A673 (cell line): ENCODE results near the gene ALDH1L1. TPM values are rescaled to one million over a fixed set of nuclear protein-coding genes. Genes with fewer than 3 reads are reported as not detected.

ENCODE experiments used
- BruUV-seq: library from RNA; stranded (reverse); fragments of 400-500 nt; replicated peaks from 2 replicates; lab custom pipeline; 2021; lab: Mats Ljungman, UMichigan
- CTCF ChIA-PET: fragments of 300-600 bp; sonication (Branson Sonifier 250); formaldehyde crosslinking; loops from one replicate; lab custom pipeline; 2022; ENCODE audit warnings: antibody characterized with exemption; lab: Charles Lee
- POLR2A ChIA-PET: fragments of 300-600 bp; sonication (Branson Sonifier 250); formaldehyde crosslinking; loops from one replicate; lab custom pipeline; 2022; ENCODE audit warnings: antibody characterized with exemption; ENCODE audit not compliant: low non-redundant PET; lab: Charles Lee
- DNase-seq: peaks from one replicate; pipeline ENCODE4 v3.0.0-alpha.2; 2015; ENCODE audit warnings: low spot score
- H3K27ac ChIP-seq: fragments of 200-600 bp; sonication (generic); 2 replicates; pipeline ENCODE4 v1.5.1; 2016; ENCODE audit warnings: mixed run types, low read depth, mild to moderate bottlenecking, mixed read lengths, antibody characterized with exemption, low read length; ENCODE audit not compliant: poor library complexity, severe bottlenecking
- H3K27me3 ChIP-seq: fragments of 200-600 bp; sonication (generic); replicated peaks from 2 replicates; pipeline ENCODE4 v1.6.1; 2017; ENCODE audit warnings: mixed run types, low read depth, mild to moderate bottlenecking, mixed read lengths, antibody characterized with exemption, low read length; ENCODE audit not compliant: insufficient read depth, poor library complexity
- H3K36me3 ChIP-seq: fragments of 200-600 bp; sonication (generic); 2 replicates; pipeline ENCODE4 v1.6.1; 2016; ENCODE audit warnings: mixed run types, mild to moderate bottlenecking, mixed read lengths, antibody characterized with exemption, low read length; ENCODE audit not compliant: insufficient read depth, poor library complexity, severe bottlenecking
- H3K4me1 ChIP-seq: fragments of 200-600 bp; sonication (generic); 2 replicates; pipeline ENCODE4 v1.6.1; 2017; ENCODE audit warnings: mixed run types, mild to moderate bottlenecking, mixed read lengths, antibody characterized with exemption, low read length; ENCODE audit not compliant: insufficient read depth, poor library complexity, severe bottlenecking
- H3K4me3 ChIP-seq: fragments of 200-600 bp; sonication (generic); 2 replicates; pipeline ENCODE4 v1.5.1; 2016; ENCODE audit warnings: low read depth, mixed run types, mild to moderate bottlenecking, mixed read lengths, low read length; ENCODE audit not compliant: poor library complexity, severe bottlenecking
- H3K9me3 ChIP-seq: fragments of 200-600 bp; sonication (generic); 2 replicates; pipeline ENCODE4 v1.6.1; 2016; ENCODE audit warnings: mixed run types, low read depth, mild to moderate bottlenecking, mixed read lengths, antibody characterized with exemption, low read length; ENCODE audit not compliant: poor library complexity, severe bottlenecking
- CTCF ChIP-seq: fragments of 300-800, 200-600 bp; sonication (generic); conservative IDR thresholded peaks from 2 replicates; pipeline ENCODE4 v1.5.1; 2017; ENCODE audit warnings: low read depth, mild to moderate bottlenecking, antibody characterized with exemption, low read length, moderate library complexity, mixed read lengths
- EZH2 ChIP-seq: fragments of 200-600 bp; sonication (generic); IDR thresholded peaks from 2 replicates; pipeline ENCODE4 v1.6.1; 2017; ENCODE audit warnings: borderline replicate concordance, low read depth, mild to moderate bottlenecking, mixed read lengths, antibody characterized with exemption, low read length; ENCODE audit not compliant: poor library complexity, severe bottlenecking
- intact Hi-C: fragments of 100-400 bp; cut with micrococcal nuclease; formaldehyde crosslinking; loops from one replicate; pipeline ENCODE4 v1.10.0; 2022; ENCODE audit not compliant: unreplicated experiment
- total RNA-seq: library from RNA; stranded (reverse); gene quantifications from 2 replicates; pipeline ENCODE4 v1.2.3, GENCODE V29; 2021

ALDH1L1 gene
- total RNA-seq, 1 experiment from 2014 or later = 16.9 TPM

DNA sequence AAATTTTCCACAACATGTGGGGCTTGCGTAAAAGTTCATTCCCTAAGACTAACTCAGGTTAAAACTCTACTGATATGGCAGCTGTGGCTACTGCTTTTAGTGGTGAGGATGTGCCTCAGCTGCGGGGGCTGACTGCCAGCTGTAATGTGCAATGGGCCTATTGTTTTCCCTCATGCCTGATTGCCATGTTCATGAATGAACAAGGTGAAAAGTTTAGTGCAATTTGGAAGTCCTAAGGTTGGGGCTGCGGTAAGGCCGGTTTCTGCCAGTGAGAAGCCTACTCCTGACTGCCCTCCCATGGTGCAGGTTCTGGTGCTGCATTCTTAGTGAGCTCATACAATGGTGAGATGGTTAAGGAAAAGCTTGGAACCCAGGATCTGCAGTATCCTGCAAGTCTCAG is 10.9 kb upstream of the ALDH1L1 start:
- Histone ChIP-seq H3K4me3 (no peak overlapping the region), H3K27ac (no peak overlapping the region), H3K4me1 (no peaks in the 10 kb centered on the region), H3K36me3 (peaks cover 5% of the 10 kb centered on the region), H3K27me3 (no peaks in the 10 kb centered on the region), H3K9me3 (peaks cover 26% of the 10 kb centered on the region)
- no TSS peak for BruUV-seq
- no peak for DNase-seq
- intact Hi-C loops = no loop called here
- no peak for TF ChIP-seq CTCF
- TF ChIP-seq EZH2 = no peak
- ChIA-PET CTCF (no interaction called here), POLR2A (no interaction called here)

GRCh38 chr3:126187920-126188319 is 7.5 kb upstream of the ALDH1L1 start:
- H3K4me1 ChIP-seq = no peaks in the 10 kb centered on the region
- intact Hi-C loops = no loop called here
- no peaks in the 10 kb centered on the region for H3K27me3 ChIP-seq
- H3K27ac ChIP-seq = no peak overlapping the region
- H3K9me3 ChIP-seq = no peaks in the 10 kb centered on the region
- no peak overlapping the region for H3K4me3 ChIP-seq
- CTCF ChIA-PET = no interaction called here
- TF ChIP-seq CTCF (no peak), EZH2 (no peak)
- no peak for DNase-seq
- BruUV-seq = no TSS peak
- POLR2A ChIA-PET = no interaction called here
- no peaks in the 10 kb centered on the region for H3K36me3 ChIP-seq

DNA sequence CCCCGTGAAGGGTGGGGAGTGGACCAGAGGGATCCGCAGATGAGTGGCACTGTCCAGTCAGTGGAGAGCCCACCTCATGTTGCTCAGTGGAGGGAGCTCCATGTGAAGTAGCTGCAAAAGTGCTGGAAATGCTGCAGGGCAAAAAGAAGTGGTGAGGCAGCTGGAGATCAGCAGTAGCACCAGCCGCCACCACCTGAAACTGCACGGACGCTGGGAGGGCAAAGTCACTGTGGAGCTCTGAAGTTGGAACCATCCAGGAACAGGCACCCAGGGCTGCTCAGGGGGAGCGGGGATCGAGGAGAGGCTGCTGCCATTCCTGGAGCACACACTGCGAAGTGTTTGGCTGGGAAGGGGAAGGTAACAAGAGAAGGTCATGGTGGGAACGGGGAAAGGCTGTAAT is 6.4 kb upstream of the ALDH1L1 start:
- H3K4me1 ChIP-seq = no peaks in the 10 kb centered on the region
- TF ChIP-seq EZH2 = no peak
- TF ChIP-seq CTCF = no peak
- H3K27me3 ChIP-seq = no peaks in the 10 kb centered on the region
- no TSS peak for BruUV-seq
- H3K9me3 ChIP-seq = no peaks in the 10 kb centered on the region
- intact Hi-C loops = no loop called here
- no peak for DNase-seq
- H3K4me3 ChIP-seq = no peak overlapping the region
- no peak overlapping the region for H3K27ac ChIP-seq
- ChIA-PET POLR2A (interaction anchor here (0.6 kb wide), 1 partner anchor 322 kb away, joined by 3 read pairs; no protein-coding TSS in a partner anchor), CTCF (no interaction called here)
- no peaks in the 10 kb centered on the region for H3K36me3 ChIP-seq
